Liver (tissue), 9 donors: ENCODE results near the gene PTPRN2. TPM values are rescaled to one million over a fixed set of nuclear protein-coding genes. Genes with fewer than 3 reads are reported as not detected.

ENCODE experiments used
- DNase-seq: peaks from one replicate; pipeline ENCODE4 v3.0.0-alpha.2; 2017; ENCODE audit warnings: low spot score
- H3K27ac ChIP-seq, 2 donors: one replicate each; pipeline ENCODE4 v1.7.0; 2013; ENCODE audit warnings: inconsistent platforms in 2 of 2, low read length in 2 of 2, control low read depth in 1 of 2, low read depth in 1 of 2, mild to moderate bottlenecking in 1 of 2
- H3K27me3 ChIP-seq, 4 donors: one replicate each; pipeline versions ENCODE4 v1.6.1 to v1.7.0; 2013; ENCODE audit warnings: low read length in 3 of 4, inconsistent platforms in 1 of 4, mild to moderate bottlenecking in 1 of 4, moderate library complexity in 1 of 4; ENCODE audit not compliant: control insufficient read depth in 4 of 4, insufficient read depth in 4 of 4
- H3K36me3 ChIP-seq, 4 donors: one replicate each; pipeline versions ENCODE4 v1.6.1 to v1.7.0; 2013; ENCODE audit warnings: low read length in 3 of 4, mild to moderate bottlenecking in 3 of 4, low read depth in 1 of 4, moderate library complexity in 1 of 4; ENCODE audit not compliant: control insufficient read depth in 4 of 4, insufficient read depth in 3 of 4
- H3K4me1 ChIP-seq, 4 donors: one replicate each; pipeline versions ENCODE4 v1.6.1 to v1.7.0; 2013; ENCODE audit warnings: low read length in 3 of 4, mild to moderate bottlenecking in 3 of 4, moderate library complexity in 1 of 4; ENCODE audit not compliant: control insufficient read depth in 4 of 4, insufficient read depth in 4 of 4
- H3K4me3 ChIP-seq, 3 donors: one replicate each; pipeline versions ENCODE4 v1.6.1 to v1.7.0; 2013; ENCODE audit warnings: low read length in 3 of 3, control low read depth in 1 of 3, low read depth in 1 of 3, mild to moderate bottlenecking in 1 of 3
- H3K9ac ChIP-seq, 2 donors: one replicate each; pipeline ENCODE4 v1.7.0; 2013; ENCODE audit warnings: low read length in 2 of 2, mild to moderate bottlenecking in 2 of 2, moderate library complexity in 2 of 2, control low read depth in 1 of 2, low read depth in 1 of 2
- H3K9me3 ChIP-seq, 4 donors: one replicate each; pipeline versions ENCODE4 v1.6.1 to v1.7.0; 2013; ENCODE audit warnings: low read length in 3 of 4; ENCODE audit not compliant: control insufficient read depth in 4 of 4
- ATF3 ChIP-seq: IDR thresholded peaks from 2 replicates; pipeline ENCODE4 v1.6.1; 2016; ENCODE audit warnings: antibody characterized with exemption
- EGR1 ChIP-seq, 2 donors: IDR thresholded peaks; 2 replicates each; pipeline ENCODE4 v1.6.1; 2016 to 2018; ENCODE audit warnings: antibody characterized with exemption in 2 of 2, low read depth in 2 of 2
- FOXA1 ChIP-seq: IDR thresholded peaks from 2 replicates; pipeline ENCODE4 v1.6.1; 2016; ENCODE audit warnings: antibody characterized with exemption
- FOXA2 ChIP-seq: IDR thresholded peaks from 2 replicates; pipeline ENCODE4 v1.6.1; 2016; ENCODE audit warnings: antibody characterized with exemption
- GABPA ChIP-seq, 2 donors: IDR thresholded peaks in 1 of 2; conservative IDR thresholded peaks in 1 of 2; 2 replicates each; pipeline ENCODE4 v1.6.1; 2016; ENCODE audit warnings: antibody characterized with exemption in 2 of 2, mild to moderate bottlenecking in 1 of 2, moderate library complexity in 1 of 2
- HNF4A ChIP-seq, 2 donors: conservative IDR thresholded peaks; 2 replicates each; pipeline ENCODE4 v1.6.1; 2016; ENCODE audit warnings: antibody characterized with exemption in 2 of 2, mild to moderate bottlenecking in 2 of 2
- HNF4G ChIP-seq: IDR thresholded peaks from 2 replicates; pipeline ENCODE4 v1.6.1; 2016; ENCODE audit warnings: antibody characterized with exemption
- JUND ChIP-seq, 2 donors: IDR thresholded peaks; 2 replicates each; pipeline ENCODE4 v1.6.1; 2016; ENCODE audit warnings: antibody characterized with exemption in 2 of 2
- MAX ChIP-seq: IDR thresholded peaks from 2 replicates; pipeline ENCODE4 v1.6.1; 2016; ENCODE audit warnings: antibody characterized with exemption
- NR2F2 ChIP-seq: IDR thresholded peaks from 2 replicates; pipeline ENCODE4 v1.6.1; 2016; ENCODE audit warnings: antibody characterized with exemption
- RAD21 ChIP-seq, 2 donors: IDR thresholded peaks; 2 replicates each; pipeline ENCODE4 v1.6.1; 2016; ENCODE audit warnings: antibody characterized with exemption in 2 of 2, mild to moderate bottlenecking in 2 of 2
- RXRA ChIP-seq, 2 donors: IDR thresholded peaks; 2 replicates each; pipeline ENCODE4 v1.6.1; 2017 to 2018; ENCODE audit warnings: antibody characterized with exemption in 2 of 2, mild to moderate bottlenecking in 1 of 2
- SP1 ChIP-seq: IDR thresholded peaks from 2 replicates; pipeline ENCODE4 v1.6.1; 2018; ENCODE audit warnings: antibody characterized with exemption, mild to moderate bottlenecking
- TAF1 ChIP-seq: conservative IDR thresholded peaks from 2 replicates; pipeline ENCODE4 v1.6.1; 2016; ENCODE audit warnings: antibody characterized with exemption, mild to moderate bottlenecking
- YY1 ChIP-seq: IDR thresholded peaks from 2 replicates; pipeline ENCODE4 v1.6.1; 2016; ENCODE audit warnings: antibody characterized with exemption, mild to moderate bottlenecking
- WGBS: extraction: QIAGEN DNeasy Blood & Tissue Kit; methylation state at CpG from one replicate; pipeline ENCODE4 v1.1.7; 2013; 5-methylcytosine and 5-hydroxymethylcytosine counted together
- polyA plus RNA-seq, 2 donors: library from polyadenylated mRNA; stranded (reverse) in 1 of 2; unstranded in 1 of 2; fragments of 200-250 nt in 1 of 2; fragments of >200 nt in 1 of 2; fragmentation: Nextera tagmentation in 1 of 2; extraction: Ambion mirVana in 1 of 2; gene quantifications; one replicate each; pipeline versions ENCODE4 v1.2.1 to v1.2.3, GENCODE V29; 2013 to 2015
- total RNA-seq, 2 donors: library from RNA; depleted of rRNA; stranded (reverse); fragments of >200 nt; gene quantifications; one replicate each; pipeline ENCODE4 v1.2.3, GENCODE V29; 2014
- TF ChIP-seq, protein P1 (sequence below): IDR thresholded peaks from 2 replicates; pipeline ENCODE4 v1.6.1; 2016; ENCODE audit warnings: antibody characterized with exemption, mild to moderate bottlenecking
- TF ChIP-seq, protein P2 (sequence below): fragments of 150-350 bp; IDR thresholded peaks from 2 replicates; pipeline ENCODE4 v1.5.1; 2017; ENCODE audit warnings: improper control_type of control experiment, low read depth, low read length; ENCODE audit not compliant: missing input control
- TF ChIP-seq, protein P3 (sequence below): IDR thresholded peaks from 2 replicates; pipeline ENCODE4 v1.6.1; 2016; ENCODE audit warnings: antibody characterized with exemption
- donor health status: healthy.
- donor health status: healthy.
- donor health status: healthy.
- donor health status: healthy.
- donor health status: healthy.

PTPRN2 gene
- total and polyA plus RNA-seq, 4 donors, result 0.75 to 1.9 (median 1.1) TPM

GRCh38 chr7:158311791-158312190 is 275.8 kb downstream of the PTPRN2 start:
- 80% methylated on average over 11 of the region's 11 CpGs for WGBS
- H3K9me3 ChIP-seq, result peaks cover 2 to 8% (median 5%) of the 10 kb centered on the region in 4 donors
- no peak overlapping the region for H3K27ac ChIP-seq
- H3K9ac ChIP-seq, result no peak overlapping the region
- no peaks in the 10 kb centered on the region for H3K36me3 ChIP-seq
- H3K4me1 ChIP-seq, result no peaks in the 10 kb centered on the region
- DNase-seq, result no peak
- TF ChIP-seq NR2F2 (no peak), SP1 (no peak), HNF4A (conservative IDR thresholded peaks at IDR 0.05) (no peak), ATF3 (no peak), RXRA (IDR thresholded peaks at IDR 0.05) (no peak), JUND (IDR thresholded peaks at IDR 0.05) (no peak), FOXA2 (no peak), GABPA (IDR thresholded peaks at IDR 0.05 in 1 of 2, conservative IDR thresholded peaks at IDR 0.05 in 1 of 2) (no peak), HNF4G (no peak), FOXA1 (no peak), RAD21 (IDR thresholded peaks at IDR 0.05) (no peak), YY1 (no peak), TAF1 (no peak), EGR1 (IDR thresholded peaks at IDR 0.05; ENCODE audit: low read depth in 2 of 2) (no peak), MAX (no peak)
- TF ChIP-seq, protein P1, sequence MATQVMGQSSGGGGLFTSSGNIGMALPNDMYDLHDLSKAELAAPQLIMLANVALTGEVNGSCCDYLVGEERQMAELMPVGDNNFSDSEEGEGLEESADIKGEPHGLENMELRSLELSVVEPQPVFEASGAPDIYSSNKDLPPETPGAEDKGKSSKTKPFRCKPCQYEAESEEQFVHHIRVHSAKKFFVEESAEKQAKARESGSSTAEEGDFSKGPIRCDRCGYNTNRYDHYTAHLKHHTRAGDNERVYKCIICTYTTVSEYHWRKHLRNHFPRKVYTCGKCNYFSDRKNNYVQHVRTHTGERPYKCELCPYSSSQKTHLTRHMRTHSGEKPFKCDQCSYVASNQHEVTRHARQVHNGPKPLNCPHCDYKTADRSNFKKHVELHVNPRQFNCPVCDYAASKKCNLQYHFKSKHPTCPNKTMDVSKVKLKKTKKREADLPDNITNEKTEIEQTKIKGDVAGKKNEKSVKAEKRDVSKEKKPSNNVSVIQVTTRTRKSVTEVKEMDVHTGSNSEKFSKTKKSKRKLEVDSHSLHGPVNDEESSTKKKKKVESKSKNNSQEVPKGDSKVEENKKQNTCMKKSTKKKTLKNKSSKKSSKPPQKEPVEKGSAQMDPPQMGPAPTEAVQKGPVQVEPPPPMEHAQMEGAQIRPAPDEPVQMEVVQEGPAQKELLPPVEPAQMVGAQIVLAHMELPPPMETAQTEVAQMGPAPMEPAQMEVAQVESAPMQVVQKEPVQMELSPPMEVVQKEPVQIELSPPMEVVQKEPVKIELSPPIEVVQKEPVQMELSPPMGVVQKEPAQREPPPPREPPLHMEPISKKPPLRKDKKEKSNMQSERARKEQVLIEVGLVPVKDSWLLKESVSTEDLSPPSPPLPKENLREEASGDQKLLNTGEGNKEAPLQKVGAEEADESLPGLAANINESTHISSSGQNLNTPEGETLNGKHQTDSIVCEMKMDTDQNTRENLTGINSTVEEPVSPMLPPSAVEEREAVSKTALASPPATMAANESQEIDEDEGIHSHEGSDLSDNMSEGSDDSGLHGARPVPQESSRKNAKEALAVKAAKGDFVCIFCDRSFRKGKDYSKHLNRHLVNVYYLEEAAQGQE, result no peak
- TF ChIP-seq, protein P2, sequence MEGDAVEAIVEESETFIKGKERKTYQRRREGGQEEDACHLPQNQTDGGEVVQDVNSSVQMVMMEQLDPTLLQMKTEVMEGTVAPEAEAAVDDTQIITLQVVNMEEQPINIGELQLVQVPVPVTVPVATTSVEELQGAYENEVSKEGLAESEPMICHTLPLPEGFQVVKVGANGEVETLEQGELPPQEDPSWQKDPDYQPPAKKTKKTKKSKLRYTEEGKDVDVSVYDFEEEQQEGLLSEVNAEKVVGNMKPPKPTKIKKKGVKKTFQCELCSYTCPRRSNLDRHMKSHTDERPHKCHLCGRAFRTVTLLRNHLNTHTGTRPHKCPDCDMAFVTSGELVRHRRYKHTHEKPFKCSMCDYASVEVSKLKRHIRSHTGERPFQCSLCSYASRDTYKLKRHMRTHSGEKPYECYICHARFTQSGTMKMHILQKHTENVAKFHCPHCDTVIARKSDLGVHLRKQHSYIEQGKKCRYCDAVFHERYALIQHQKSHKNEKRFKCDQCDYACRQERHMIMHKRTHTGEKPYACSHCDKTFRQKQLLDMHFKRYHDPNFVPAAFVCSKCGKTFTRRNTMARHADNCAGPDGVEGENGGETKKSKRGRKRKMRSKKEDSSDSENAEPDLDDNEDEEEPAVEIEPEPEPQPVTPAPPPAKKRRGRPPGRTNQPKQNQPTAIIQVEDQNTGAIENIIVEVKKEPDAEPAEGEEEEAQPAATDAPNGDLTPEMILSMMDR, result no peak
- TF ChIP-seq, protein P3, sequence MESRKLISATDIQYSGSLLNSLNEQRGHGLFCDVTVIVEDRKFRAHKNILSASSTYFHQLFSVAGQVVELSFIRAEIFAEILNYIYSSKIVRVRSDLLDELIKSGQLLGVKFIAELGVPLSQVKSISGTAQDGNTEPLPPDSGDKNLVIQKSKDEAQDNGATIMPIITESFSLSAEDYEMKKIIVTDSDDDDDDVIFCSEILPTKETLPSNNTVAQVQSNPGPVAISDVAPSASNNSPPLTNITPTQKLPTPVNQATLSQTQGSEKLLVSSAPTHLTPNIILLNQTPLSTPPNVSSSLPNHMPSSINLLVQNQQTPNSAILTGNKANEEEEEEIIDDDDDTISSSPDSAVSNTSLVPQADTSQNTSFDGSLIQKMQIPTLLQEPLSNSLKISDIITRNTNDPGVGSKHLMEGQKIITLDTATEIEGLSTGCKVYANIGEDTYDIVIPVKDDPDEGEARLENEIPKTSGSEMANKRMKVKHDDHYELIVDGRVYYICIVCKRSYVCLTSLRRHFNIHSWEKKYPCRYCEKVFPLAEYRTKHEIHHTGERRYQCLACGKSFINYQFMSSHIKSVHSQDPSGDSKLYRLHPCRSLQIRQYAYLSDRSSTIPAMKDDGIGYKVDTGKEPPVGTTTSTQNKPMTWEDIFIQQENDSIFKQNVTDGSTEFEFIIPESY, result no peak
- no peak overlapping the region for H3K4me3 ChIP-seq
- no peaks in the 10 kb centered on the region for H3K27me3 ChIP-seq
